ENCODE measurements around the gene PTGFRN. TPM values are rescaled to one million over a fixed set of nuclear protein-coding genes. Genes with fewer than 3 reads are reported as not detected.
A peak's percentile ranks its signal among the peaks of the same experiment; 100 is the strongest.
"Not testable (repeated sequence)": the region's sequence is repeated elsewhere in the genome, so short reads cannot be mapped to it uniquely, and the experiment has no call there.

Gene PTGFRN
- 1 to 10 TPM; 2.2 to 6.4 TPM for total RNA-seq

DNA sequence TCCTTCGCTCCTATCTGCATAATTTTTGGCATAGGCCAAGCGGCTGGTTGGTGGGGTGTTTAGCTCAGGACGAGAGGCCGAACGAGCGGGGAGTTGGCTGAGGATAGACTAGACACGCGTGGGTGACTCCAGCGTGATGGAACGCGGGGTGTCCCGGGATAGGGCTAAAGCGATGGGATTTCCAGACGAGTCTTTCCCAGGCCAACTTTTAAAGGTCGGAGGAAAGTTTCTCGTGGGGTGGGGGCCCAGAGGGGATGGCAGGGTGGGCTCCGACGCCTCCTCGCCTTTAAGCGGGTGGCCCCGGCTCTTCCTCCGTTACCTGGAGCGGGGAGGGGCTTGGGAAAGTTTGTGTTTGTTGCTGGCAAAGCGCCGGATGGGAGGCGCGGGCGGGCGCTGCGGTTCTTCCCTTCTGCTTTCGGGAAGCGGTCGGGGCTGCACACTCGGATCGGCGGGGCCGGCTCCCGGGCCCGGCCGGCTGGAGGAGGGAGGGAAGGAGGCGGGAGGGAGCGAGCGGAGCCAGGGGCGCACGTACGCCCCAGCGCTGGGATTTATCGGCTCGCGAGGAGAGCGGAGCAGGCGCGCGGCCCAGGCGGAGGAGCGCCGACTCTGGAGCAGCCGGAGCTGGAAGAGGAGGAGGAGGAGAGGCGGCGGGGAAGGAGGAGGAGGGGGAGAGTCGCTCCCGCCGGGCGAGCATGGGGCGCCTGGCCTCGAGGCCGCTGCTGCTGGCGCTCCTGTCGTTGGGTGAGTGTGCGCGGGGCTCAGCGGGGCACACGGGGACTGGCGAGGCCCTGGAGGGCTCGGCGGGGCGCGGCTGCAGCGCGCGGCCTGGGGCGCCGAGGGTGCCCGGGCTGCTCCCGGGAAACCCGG is at the start of gene PTGFRN:
Gene PTGFRN (plus strand): TSS at position 405 of the 867 bp plus-strand sequence. CDS start 288 bp downstream, at position 693.
- H3K9me3 Mint-ChIP-seq: no peaks in the 10 kb centered on the region
- peak within 1 kb of the TSS in 1 of 2 donors; percentile 26 for H3K27ac Mint-ChIP-seq
- H3K27me3 Mint-ChIP-seq: peaks cover 9 to 20% of the 10 kb centered on the region in 2 donors
- no peaks in the 10 kb centered on the region for H3K36me3 Mint-ChIP-seq
- H3K4me3 Mint-ChIP-seq: peak within 1 kb of the TSS; percentile 56
- DNase-seq (ENCODE audit: low spot score) (no peak), ATAC-seq (peak; percentile 58 to 66)
- H3K4me1 Mint-ChIP-seq (ENCODE audit: low read depth in 2 of 2): peaks cover 3 to 6% of the 10 kb centered on the region in 2 donors

- not testable (repeated sequence) for H3K27me3 Mint-ChIP-seq; H3K4me3 Mint-ChIP-seq; DNase-seq (ENCODE audit: low spot score); H3K27ac Mint-ChIP-seq; H3K4me1 Mint-ChIP-seq (ENCODE audit: low read depth in 2 of 2); H3K9me3 Mint-ChIP-seq; ATAC-seq; H3K36me3 Mint-ChIP-seq
Measured at GRCh38 chr1:116860167-116860566, 49.5 kb upstream of the PTGFRN start.

GRCh38 chr1:116861137-116861536 is 48.6 kb upstream of the PTGFRN start:
- Mint-ChIP-seq H3K4me1 (ENCODE audit: low read depth in 2 of 2) (no peaks in the 10 kb centered on the region), H3K36me3 (no peaks in the 10 kb centered on the region)
- no peak for ATAC-seq

DNA sequence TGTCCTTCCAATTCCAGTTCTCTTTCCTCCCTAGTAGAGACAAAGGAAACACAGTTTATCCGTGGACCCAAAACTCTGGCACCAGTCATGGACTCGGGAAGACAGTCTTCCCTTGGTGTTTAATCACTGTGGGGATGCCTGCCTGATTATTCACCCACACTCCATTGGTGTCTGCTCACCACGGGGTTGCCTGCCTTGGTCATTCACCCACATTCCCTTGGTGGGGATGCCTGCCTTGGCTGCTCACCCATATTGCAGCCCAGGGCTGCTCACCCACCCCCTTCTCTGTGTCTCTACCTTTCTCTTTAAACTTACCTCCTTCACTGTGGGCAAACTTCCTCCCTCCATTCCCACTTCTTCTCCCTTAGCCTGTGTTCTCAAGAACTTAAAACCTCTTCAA is 46.7 kb upstream of the PTGFRN start:
- DNase-seq (ENCODE audit: low spot score); H3K27ac Mint-ChIP-seq; H3K4me3 Mint-ChIP-seq; ATAC-seq; H3K36me3 Mint-ChIP-seq; H3K9me3 Mint-ChIP-seq; H3K27me3 Mint-ChIP-seq; H3K4me1 Mint-ChIP-seq (ENCODE audit: low read depth in 2 of 2): not testable (repeated sequence)

More at GRCh38 chr1:116861137-116861536, 48.6 kb upstream of the PTGFRN start:
- Mint-ChIP-seq H3K27ac (no peak overlapping the region), H3K27me3 (no peaks in the 10 kb centered on the region), H3K9me3 (no peaks in the 10 kb centered on the region), H3K4me3 (no peak overlapping the region)
- DNase-seq (ENCODE audit: low spot score): no peak

DNA sequence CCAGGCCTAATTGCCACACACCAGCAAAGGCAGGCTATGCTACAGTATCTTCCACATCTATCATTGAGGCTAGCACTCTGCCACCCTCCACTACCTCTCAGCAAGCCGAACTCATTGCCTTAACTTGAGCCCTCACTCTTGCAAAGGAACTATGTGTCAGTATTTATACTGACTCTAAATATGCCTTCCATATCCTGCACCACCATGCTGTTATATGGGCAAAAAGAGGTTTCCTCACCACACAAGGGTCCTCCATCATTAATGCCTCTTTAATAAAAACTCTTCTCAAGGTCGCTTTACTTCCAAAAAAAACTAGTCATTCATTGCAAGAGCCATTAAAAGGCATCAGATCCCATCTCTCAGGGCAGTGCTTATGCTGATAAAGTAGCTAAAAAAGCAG is 43.2 kb upstream of the PTGFRN start:
- H3K9me3 Mint-ChIP-seq; DNase-seq (ENCODE audit: low spot score); H3K36me3 Mint-ChIP-seq; ATAC-seq; H3K4me1 Mint-ChIP-seq (ENCODE audit: low read depth in 2 of 2); H3K4me3 Mint-ChIP-seq; H3K27ac Mint-ChIP-seq: not testable (repeated sequence)
- H3K27me3 Mint-ChIP-seq: peaks cover 0 to 11% of the 10 kb centered on the region in 2 donors

- DNase-seq (ENCODE audit: low spot score): no peak
Measured at GRCh38 chr1:116868385-116868784, 41.3 kb upstream of the PTGFRN start.

GRCh38 chr1:116869611-116870010 is 40.1 kb upstream of the PTGFRN start:
- no peak overlapping the region for H3K4me3 Mint-ChIP-seq
- DNase-seq (ENCODE audit: low spot score) (no peak), ATAC-seq (no peak)
- no peaks in the 10 kb centered on the region for H3K9me3 Mint-ChIP-seq
- H3K36me3 Mint-ChIP-seq: peaks cover 8% of the 10 kb centered on the region
- no peak overlapping the region for H3K27ac Mint-ChIP-seq
- peaks cover 6 to 11% of the 10 kb centered on the region in 2 donors for H3K27me3 Mint-ChIP-seq
- peaks cover 0 to 2% of the 10 kb centered on the region in 2 donors for H3K4me1 Mint-ChIP-seq (ENCODE audit: low read depth in 2 of 2)

More at GRCh38 chr1:116868385-116868784, 41.3 kb upstream of the PTGFRN start:
- H3K27me3 Mint-ChIP-seq: peaks cover 6 to 11% of the 10 kb centered on the region in 2 donors
- no peaks in the 10 kb centered on the region for H3K4me1 Mint-ChIP-seq (ENCODE audit: low read depth in 2 of 2)
- H3K9me3 Mint-ChIP-seq: no peaks in the 10 kb centered on the region
- H3K36me3 Mint-ChIP-seq: peaks cover 8% of the 10 kb centered on the region
- no peak overlapping the region for H3K4me3 Mint-ChIP-seq
- H3K27ac Mint-ChIP-seq: no peak overlapping the region
- ATAC-seq: no peak

GRCh38 chr1:116870300-116870699 is 39.4 kb upstream of the PTGFRN start:
- no peak for ATAC-seq

GRCh38 chr1:116871779-116872146 is 38.0 kb upstream of the PTGFRN start:
- H3K36me3 Mint-ChIP-seq: peaks cover 8% of the 10 kb centered on the region
- H3K4me3 Mint-ChIP-seq: no peak overlapping the region
- H3K9me3 Mint-ChIP-seq: no peaks in the 10 kb centered on the region
- peaks cover 0 to 2% of the 10 kb centered on the region in 2 donors for H3K4me1 Mint-ChIP-seq (ENCODE audit: low read depth in 2 of 2)
- ATAC-seq (no peak), DNase-seq (ENCODE audit: low spot score) (no peak)
- H3K27ac Mint-ChIP-seq: no peak overlapping the region
- H3K27me3 Mint-ChIP-seq: peaks cover 6 to 11% of the 10 kb centered on the region in 2 donors

More at GRCh38 chr1:116870300-116870699, 39.4 kb upstream of the PTGFRN start:
- peaks cover 6 to 11% of the 10 kb centered on the region in 2 donors for H3K27me3 Mint-ChIP-seq
- H3K36me3 Mint-ChIP-seq: peaks cover 8% of the 10 kb centered on the region
- H3K4me3 Mint-ChIP-seq: no peak overlapping the region
- peaks cover 0 to 2% of the 10 kb centered on the region in 2 donors for H3K4me1 Mint-ChIP-seq (ENCODE audit: low read depth in 2 of 2)
- H3K9me3 Mint-ChIP-seq: no peaks in the 10 kb centered on the region
- DNase-seq (ENCODE audit: low spot score): no peak
- H3K27ac Mint-ChIP-seq: no peak overlapping the region

GRCh38 chr1:116873680-116874271 is 35.9 kb upstream of the PTGFRN start:
- peaks cover 8% of the 10 kb centered on the region for H3K36me3 Mint-ChIP-seq
- no peak for DNase-seq (ENCODE audit: low spot score)
- H3K4me1 Mint-ChIP-seq (ENCODE audit: low read depth in 2 of 2): peaks cover 0 to 2% of the 10 kb centered on the region in 2 donors
- no peaks in the 10 kb centered on the region for H3K9me3 Mint-ChIP-seq
- H3K27me3 Mint-ChIP-seq: peaks cover 6 to 11% of the 10 kb centered on the region in 2 donors
- no peak overlapping the region for H3K4me3 Mint-ChIP-seq
- no peak overlapping the region for H3K27ac Mint-ChIP-seq
- ATAC-seq: no peak

- H3K27ac Mint-ChIP-seq: no peak overlapping the region
- H3K4me1 Mint-ChIP-seq (ENCODE audit: low read depth in 2 of 2): peaks cover 0 to 2% of the 10 kb centered on the region in 2 donors
- H3K4me3 Mint-ChIP-seq: no peak overlapping the region
- peaks cover 8% of the 10 kb centered on the region for H3K36me3 Mint-ChIP-seq
- no peaks in the 10 kb centered on the region for H3K9me3 Mint-ChIP-seq
- DNase-seq (ENCODE audit: low spot score) (no peak), ATAC-seq (no peak)
- H3K27me3 Mint-ChIP-seq: peaks cover 6 to 11% of the 10 kb centered on the region in 2 donors
Measured at GRCh38 chr1:116874733-116875249, 34.9 kb upstream of the PTGFRN start.

DNA sequence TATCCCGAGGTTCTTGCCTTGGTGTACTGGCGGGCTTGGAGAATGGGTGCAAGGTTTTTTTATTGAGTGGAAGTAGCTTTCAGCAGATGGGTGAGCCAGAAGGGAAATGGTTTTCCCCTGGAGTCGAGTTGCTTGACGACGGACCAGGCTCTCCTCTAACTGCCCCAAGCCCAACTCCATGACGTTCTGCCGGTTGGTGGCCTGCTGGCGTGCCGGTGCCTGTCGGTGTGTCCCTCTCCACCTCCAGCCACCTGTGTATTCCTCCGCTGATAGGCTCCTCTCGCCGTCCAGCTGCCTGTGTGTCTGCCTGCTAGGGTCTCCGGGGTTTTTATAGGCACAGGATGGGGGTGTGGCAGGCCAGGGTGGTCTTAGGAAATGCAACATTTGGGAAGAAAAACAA is 34.3 kb upstream of the PTGFRN start:
- H3K36me3 Mint-ChIP-seq: peaks cover 6% of the 10 kb centered on the region
- peaks cover 0 to 2% of the 10 kb centered on the region in 2 donors for H3K4me1 Mint-ChIP-seq (ENCODE audit: low read depth in 2 of 2)
- no peak overlapping the region for H3K4me3 Mint-ChIP-seq
- DNase-seq (ENCODE audit: low spot score) (no peak), ATAC-seq (no peak)
- no peaks in the 10 kb centered on the region for H3K9me3 Mint-ChIP-seq
- peaks cover 6 to 8% of the 10 kb centered on the region in 2 donors for H3K27me3 Mint-ChIP-seq
- no peak overlapping the region for H3K27ac Mint-ChIP-seq

GRCh38 chr1:116875946-116876345 is 33.8 kb upstream of the PTGFRN start:
- H3K4me1 Mint-ChIP-seq (ENCODE audit: low read depth in 2 of 2); H3K27ac Mint-ChIP-seq: not testable (repeated sequence)

More at GRCh38 chr1:116875946-116876345, 33.8 kb upstream of the PTGFRN start:
- H3K9me3 Mint-ChIP-seq; H3K27me3 Mint-ChIP-seq; H3K36me3 Mint-ChIP-seq; DNase-seq (ENCODE audit: low spot score); ATAC-seq; H3K4me3 Mint-ChIP-seq: not testable (repeated sequence)
